Upper lobe of left lung (tissue), 4 donors: Measurements from ENCODE around the gene PNRC2.

Experiments used
- POLR2A ChIP-seq, 4 donors: fragments of 450-650 bp; IDR thresholded peaks; one replicate each; pipeline ENCODE4 v1.5.1; 2016 to 2017; ENCODE audit warnings: antibody characterized with exemption in 4 of 4, mild to moderate bottlenecking in 2 of 4
- POLR2AphosphoS5 ChIP-seq, 2 donors: sonication (generic); formaldehyde crosslinking; IDR thresholded peaks; one replicate each; pipeline ENCODE4 v1.5.1; 2017; ENCODE audit warnings: antibody characterized with exemption in 2 of 2
- TF ChIP-seq, protein P1 (sequence below), 6 experiments: fragments of 450-650 bp in 4 of 6; fragments of 200-600 bp in 2 of 6; sonication (generic) in 2 of 6; IDR thresholded peaks; one replicate each; pipeline ENCODE4 v1.5.1; 2016 to 2019; ENCODE audit warnings: antibody characterized with exemption in 6 of 6

DNA sequence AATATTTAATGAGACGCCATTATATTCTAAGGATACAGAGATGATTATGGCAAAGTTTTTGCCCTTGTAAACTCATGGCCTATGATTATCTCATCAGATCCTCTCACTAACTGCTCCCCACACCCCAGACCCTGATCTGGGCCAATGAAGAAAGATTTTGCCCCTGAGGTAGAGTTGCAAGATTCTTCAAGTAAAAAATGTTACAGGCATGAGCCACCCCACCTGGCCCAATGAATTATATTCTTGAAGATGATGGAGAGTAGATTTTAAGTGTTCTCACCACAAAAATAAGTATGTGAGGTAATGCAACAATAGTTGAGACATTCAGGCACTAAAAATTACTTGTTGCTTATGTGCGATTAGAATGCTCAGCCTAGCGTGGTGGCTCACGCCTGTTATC, 44.7 kb upstream of the PNRC2 start:
- TF ChIP-seq POLR2AphosphoS5 (IDR thresholded peaks at IDR 0.05) (no peak), POLR2A (IDR thresholded peaks at IDR 0.05) (no peak)
- TF ChIP-seq, protein P1, sequence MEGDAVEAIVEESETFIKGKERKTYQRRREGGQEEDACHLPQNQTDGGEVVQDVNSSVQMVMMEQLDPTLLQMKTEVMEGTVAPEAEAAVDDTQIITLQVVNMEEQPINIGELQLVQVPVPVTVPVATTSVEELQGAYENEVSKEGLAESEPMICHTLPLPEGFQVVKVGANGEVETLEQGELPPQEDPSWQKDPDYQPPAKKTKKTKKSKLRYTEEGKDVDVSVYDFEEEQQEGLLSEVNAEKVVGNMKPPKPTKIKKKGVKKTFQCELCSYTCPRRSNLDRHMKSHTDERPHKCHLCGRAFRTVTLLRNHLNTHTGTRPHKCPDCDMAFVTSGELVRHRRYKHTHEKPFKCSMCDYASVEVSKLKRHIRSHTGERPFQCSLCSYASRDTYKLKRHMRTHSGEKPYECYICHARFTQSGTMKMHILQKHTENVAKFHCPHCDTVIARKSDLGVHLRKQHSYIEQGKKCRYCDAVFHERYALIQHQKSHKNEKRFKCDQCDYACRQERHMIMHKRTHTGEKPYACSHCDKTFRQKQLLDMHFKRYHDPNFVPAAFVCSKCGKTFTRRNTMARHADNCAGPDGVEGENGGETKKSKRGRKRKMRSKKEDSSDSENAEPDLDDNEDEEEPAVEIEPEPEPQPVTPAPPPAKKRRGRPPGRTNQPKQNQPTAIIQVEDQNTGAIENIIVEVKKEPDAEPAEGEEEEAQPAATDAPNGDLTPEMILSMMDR (IDR thresholded peaks at IDR 0.05), result no peak
